ENCODE measurements around the gene CASKIN2. TPM values are rescaled to one million over a fixed set of nuclear protein-coding genes. Genes with fewer than 3 reads are reported as not detected.

CASKIN2 gene
- total and polyA plus RNA-seq, 10 of the 15 experiments (the other 5 are each of a cell fraction or from before 2014, with no cell fraction given): 0.02 to 2.7 (median 0.44) TPM; not detected in 1

DNA sequence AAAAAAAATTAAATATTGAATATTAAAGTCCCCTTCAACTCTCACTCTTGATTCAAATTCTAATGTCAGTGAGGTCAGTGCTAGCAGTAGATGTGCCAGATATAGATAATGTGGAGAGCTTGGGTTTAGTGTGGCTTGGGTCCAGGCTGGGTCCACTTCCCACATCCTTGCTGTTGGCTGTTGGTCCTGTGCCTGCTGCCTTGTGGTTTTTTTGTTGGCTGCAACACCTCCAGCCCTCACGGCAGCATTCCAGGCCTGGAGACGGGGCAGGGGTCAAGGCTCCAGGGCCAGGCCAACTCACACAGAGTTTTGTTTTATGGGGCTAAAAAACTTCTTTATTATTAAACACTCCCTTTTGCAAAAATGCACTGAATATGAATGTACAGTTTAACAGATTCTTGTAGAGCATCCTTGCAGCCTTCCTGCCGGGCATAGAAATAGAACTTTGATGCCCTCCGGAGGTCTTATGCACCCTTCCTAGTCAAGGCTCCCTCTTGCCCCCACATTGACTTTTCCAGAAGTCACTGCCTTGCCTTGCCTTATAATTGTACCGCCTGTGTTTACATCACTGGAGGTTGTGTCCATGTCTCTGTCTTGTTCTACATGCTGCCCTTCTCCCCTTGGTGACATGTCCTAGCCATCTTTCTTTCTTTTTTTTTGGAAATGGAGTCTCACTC is 46.7 kb upstream of the CASKIN2 start:
- Histone ChIP-seq H3K9ac (ENCODE audit: control insufficient read depth, insufficient read depth, low read length) (no peak overlapping the region), H2AFZ (ENCODE audit: control insufficient read depth, low read depth, low read length) (no peak overlapping the region), H3K36me3 (ENCODE audit: control insufficient read depth in 2 of 2, insufficient read depth in 2 of 2, low read length in 1 of 2) (no peaks in the 10 kb centered on the region), H3K9me3 (replicated peaks; ENCODE audit: control insufficient read depth, insufficient read depth, low read length) (no peaks in the 10 kb centered on the region), H4K20me1 (ENCODE audit: control insufficient read depth, insufficient read depth) (no peaks in the 10 kb centered on the region), H3K4me3 (no peak overlapping the region), H3K79me2 (ENCODE audit: control insufficient read depth, insufficient read depth, low read length) (no peaks in the 10 kb centered on the region), H3K4me1 (ENCODE audit: control insufficient read depth, insufficient read depth, low read length) (peaks cover 8% of the 10 kb centered on the region), H3K27me3 (replicated peaks in 1 of 2; ENCODE audit: control insufficient read depth in 2 of 2, insufficient read depth in 2 of 2, low read length in 1 of 2) (no peaks in the 10 kb centered on the region), H3K27ac (ENCODE audit: control insufficient read depth, insufficient read depth) (no peak overlapping the region), H3K4me2 (ENCODE audit: control insufficient read depth, insufficient read depth) (no peak overlapping the region)
- 66% methylated on average over 5 of the region's 5 CpGs for WGBS (ENCODE audit: insufficient coverage, insufficient replicate concordance, low lambda C conversion rate, missing lambda C conversion rate)
- ChIA-PET RAD21 (ENCODE audit: unreplicated experiment) (no interaction called here), SMC1A (ENCODE audit: uncharacterized antibody, unreplicated experiment) (no interaction called here), CTCF (no interaction called here), POLR2A (no interaction called here)
- TF ChIP-seq SUZ12 (IDR thresholded peaks at IDR 0.05; ENCODE audit: unreplicated experiment) (no peak), STAT1 (conservative IDR thresholded peaks at IDR 0.05) (no peak), CHD2 (IDR thresholded peaks at IDR 0.05; ENCODE audit: borderline replicate concordance, low read depth, low read length) (no peak)
- TF ChIP-seq, protein P1, sequence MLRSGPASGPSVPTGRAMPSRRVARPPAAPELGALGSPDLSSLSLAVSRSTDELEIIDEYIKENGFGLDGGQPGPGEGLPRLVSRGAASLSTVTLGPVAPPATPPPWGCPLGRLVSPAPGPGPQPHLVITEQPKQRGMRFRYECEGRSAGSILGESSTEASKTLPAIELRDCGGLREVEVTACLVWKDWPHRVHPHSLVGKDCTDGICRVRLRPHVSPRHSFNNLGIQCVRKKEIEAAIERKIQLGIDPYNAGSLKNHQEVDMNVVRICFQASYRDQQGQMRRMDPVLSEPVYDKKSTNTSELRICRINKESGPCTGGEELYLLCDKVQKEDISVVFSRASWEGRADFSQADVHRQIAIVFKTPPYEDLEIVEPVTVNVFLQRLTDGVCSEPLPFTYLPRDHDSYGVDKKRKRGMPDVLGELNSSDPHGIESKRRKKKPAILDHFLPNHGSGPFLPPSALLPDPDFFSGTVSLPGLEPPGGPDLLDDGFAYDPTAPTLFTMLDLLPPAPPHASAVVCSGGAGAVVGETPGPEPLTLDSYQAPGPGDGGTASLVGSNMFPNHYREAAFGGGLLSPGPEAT (IDR thresholded peaks at IDR 0.05; ENCODE audit: low read depth): no peak
- BruUV-seq (replicated peaks): no TSS peak
- intact Hi-C loops (cut with micrococcal nuclease; ENCODE audit: unreplicated experiment): no loop called here
- no peak for FAIRE-seq
- ATAC-seq: no peak
- no peak for DNase-seq (ENCODE audit: low read depth, low spot score)
- in situ Hi-C loops (cut with MboI): no loop called here

DNA sequence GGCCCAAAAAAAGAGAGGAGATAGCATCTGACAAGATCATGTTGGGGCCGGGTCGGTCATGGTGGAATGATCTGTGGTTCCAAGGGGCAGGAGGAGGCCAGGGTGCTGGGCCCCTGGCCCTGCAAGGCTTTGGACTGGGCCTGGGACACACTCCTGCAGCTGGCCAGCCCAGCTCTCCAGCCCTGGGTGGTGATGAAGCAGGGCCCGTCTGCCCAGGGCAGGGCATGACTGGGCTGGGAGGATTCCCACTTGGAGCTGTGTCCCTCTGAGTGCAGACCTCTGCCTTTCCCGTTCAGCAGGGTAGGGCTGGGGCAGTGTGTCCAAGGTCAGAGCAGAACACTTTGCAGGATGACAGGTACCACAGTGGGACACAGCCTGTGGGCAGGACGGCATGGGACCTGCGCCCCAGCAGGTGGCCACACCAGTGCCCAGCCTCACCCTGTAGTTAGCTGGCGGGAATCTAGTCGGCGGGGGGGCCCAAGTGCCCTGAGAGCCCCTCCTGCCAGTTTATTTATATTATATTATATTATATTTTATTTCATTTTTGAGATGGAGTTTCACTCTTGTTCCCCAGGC is 44.7 kb upstream of the CASKIN2 start:
- Histone ChIP-seq H3K4me3 (no peak overlapping the region), H3K4me2 (ENCODE audit: control insufficient read depth, insufficient read depth) (no peak overlapping the region), H3K27ac (ENCODE audit: control insufficient read depth, insufficient read depth) (no peak overlapping the region), H3K79me2 (ENCODE audit: control insufficient read depth, insufficient read depth, low read length) (no peaks in the 10 kb centered on the region), H2AFZ (ENCODE audit: control insufficient read depth, low read depth, low read length) (no peak overlapping the region), H3K36me3 (ENCODE audit: control insufficient read depth in 2 of 2, insufficient read depth in 2 of 2, low read length in 1 of 2) (no peaks in the 10 kb centered on the region), H3K27me3 (replicated peaks in 1 of 2; ENCODE audit: control insufficient read depth in 2 of 2, insufficient read depth in 2 of 2, low read length in 1 of 2) (no peaks in the 10 kb centered on the region), H3K4me1 (ENCODE audit: control insufficient read depth, insufficient read depth, low read length) (no peaks in the 10 kb centered on the region), H3K9me3 (replicated peaks; ENCODE audit: control insufficient read depth, insufficient read depth, low read length) (no peaks in the 10 kb centered on the region), H4K20me1 (ENCODE audit: control insufficient read depth, insufficient read depth) (no peaks in the 10 kb centered on the region), H3K9ac (ENCODE audit: control insufficient read depth, insufficient read depth, low read length) (no peak overlapping the region)
- intact Hi-C loops (cut with micrococcal nuclease; ENCODE audit: unreplicated experiment): no loop called here
- no TSS peak for BruUV-seq (replicated peaks)
- ATAC-seq (no peak), FAIRE-seq (no peak), DNase-seq (ENCODE audit: low read depth, low spot score) (no peak)
- POLR2A ChIA-PET: interaction anchor here (1.1 kb wide), 1 partner anchor 11 kb away, joined by 4 read pairs; no protein-coding TSS in a partner anchor
- WGBS (ENCODE audit: insufficient coverage, insufficient replicate concordance, low lambda C conversion rate, missing lambda C conversion rate): 58% methylated on average over 9 of the region's 9 CpGs
- SMC1A ChIA-PET (ENCODE audit: uncharacterized antibody, unreplicated experiment): interaction anchor here (0.6 kb wide), 1 partner anchor 48 kb away, joined by 3 read pairs; no protein-coding TSS in a partner anchor
- RAD21 ChIA-PET (ENCODE audit: unreplicated experiment): no interaction called here
- in situ Hi-C loops (cut with MboI): no loop called here
- CTCF ChIA-PET: no interaction called here
- TF ChIP-seq BHLHE40 (IDR thresholded peaks at IDR 0.05; ENCODE audit: borderline replicate concordance in 1 of 2, low read depth in 2 of 2, low read length in 1 of 2) (no peak), IKZF2 (IDR thresholded peaks at IDR 0.05) (no peak), SP1 (IDR thresholded peaks at IDR 0.05; ENCODE audit: low read depth, low read length) (no peak), SMARCA5 (IDR thresholded peaks at IDR 0.05) (no peak), TARDBP (IDR thresholded peaks at IDR 0.05; ENCODE audit: borderline replicate concordance) (no peak)
- TF ChIP-seq, protein P2, sequence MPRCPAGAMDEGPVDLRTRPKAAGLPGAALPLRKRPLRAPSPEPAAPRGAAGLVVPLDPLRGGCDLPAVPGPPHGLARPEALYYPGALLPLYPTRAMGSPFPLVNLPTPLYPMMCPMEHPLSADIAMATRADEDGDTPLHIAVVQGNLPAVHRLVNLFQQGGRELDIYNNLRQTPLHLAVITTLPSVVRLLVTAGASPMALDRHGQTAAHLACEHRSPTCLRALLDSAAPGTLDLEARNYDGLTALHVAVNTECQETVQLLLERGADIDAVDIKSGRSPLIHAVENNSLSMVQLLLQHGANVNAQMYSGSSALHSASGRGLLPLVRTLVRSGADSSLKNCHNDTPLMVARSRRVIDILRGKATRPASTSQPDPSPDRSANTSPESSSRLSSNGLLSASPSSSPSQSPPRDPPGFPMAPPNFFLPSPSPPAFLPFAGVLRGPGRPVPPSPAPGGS (IDR thresholded peaks at IDR 0.05; ENCODE audit: borderline replicate concordance, insufficient read depth, low read depth, low read length, poor library complexity, severe bottlenecking): no peak

Data from GM12878 (cell line).